Fibroblast of pulmonary artery (primary cell): Measurements from ENCODE around the gene PPIL6.

Source experiments
- DNase-seq: peaks from one replicate; pipeline ENCODE4 v3.0.0-alpha.2; 2010; ENCODE audit warnings: low read depth
- H3K4me3 ChIP-seq: replicated peaks from 2 replicates; pipeline ENCODE4 v1.5.1; 2011; ENCODE audit warnings: low read depth, mild to moderate bottlenecking, control low read depth, low read length, moderate library complexity
- CTCF ChIP-seq: IDR thresholded peaks from 2 replicates; pipeline ENCODE4 v1.5.1; 2011; ENCODE audit warnings: mild to moderate bottlenecking, control low read depth, low read length, inconsistent platforms; ENCODE audit errors: missing control alignments

Gene PPIL6

GRCh38 chr6:109453594-109454495 lies 13.4 kb upstream of the PPIL6 start:
- H3K4me3 ChIP-seq = peak overlapping the region; percentile 84
- no peak for TF ChIP-seq CTCF
- DNase-seq = peak; percentile 27

GRCh38 chr6:109453156-109453555 lies 12.7 kb upstream of the PPIL6 start:
- no peak for DNase-seq
- no peak for TF ChIP-seq CTCF
- no peak overlapping the region for H3K4me3 ChIP-seq

GRCh38 chr6:109452181-109452580 lies 11.8 kb upstream of the PPIL6 start:
- H3K4me3 ChIP-seq = no peak overlapping the region
- no peak for DNase-seq
- no peak for TF ChIP-seq CTCF

- DNase-seq = no peak
- no peak for TF ChIP-seq CTCF
- H3K4me3 ChIP-seq = no peak overlapping the region
Observed at GRCh38 chr6:109451376-109451775, 10.9 kb upstream of the PPIL6 start.

- DNase-seq = no peak
- TF ChIP-seq CTCF = no peak
- no peak overlapping the region for H3K4me3 ChIP-seq
Observed at GRCh38 chr6:109450801-109451200, 10.4 kb upstream of the PPIL6 start.

- TF ChIP-seq CTCF = no peak
- no peak for DNase-seq
- H3K4me3 ChIP-seq = no peak overlapping the region
Observed at GRCh38 chr6:109449795-109450673, 9.6 kb upstream of the PPIL6 start.
